Activated CD8-positive, alpha-beta memory T cell treated with anti-CD3 and anti-CD28 coated beads, Interleukin-2, amount 50 U/mL, for 1 hour (primary cell): ENCODE measurements around the gene COL28A1.
"Not testable (repeated sequence)": the region's sequence is repeated elsewhere in the genome, so short reads cannot be mapped to it uniquely, and the experiment has no call there.

ENCODE experiments used
- DNase-seq: peaks from one replicate; pipeline ENCODE4 v3.0.0-alpha.2; 2020; ENCODE audit errors: extremely low read depth

Gene COL28A1

DNA sequence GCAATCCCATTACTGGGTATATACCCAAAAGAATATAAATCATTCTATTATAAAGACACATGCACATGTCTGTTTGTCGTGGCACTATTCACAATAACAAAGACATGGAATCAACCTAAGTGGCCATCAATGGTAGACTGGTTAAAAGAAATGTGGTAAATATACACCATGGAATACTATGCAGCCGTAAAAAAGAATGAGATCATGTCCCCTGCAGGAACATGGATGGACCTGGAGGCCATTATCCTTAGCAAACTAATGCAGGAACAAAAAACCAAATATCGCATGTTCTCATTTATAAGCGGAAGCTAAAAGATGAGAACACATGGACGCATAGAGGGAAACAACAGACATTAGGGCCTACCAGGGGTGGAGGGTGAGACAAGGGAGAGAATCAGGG, 25.9 kb upstream of the COL28A1 start:
- DNase-seq, result not testable (repeated sequence)

DNA sequence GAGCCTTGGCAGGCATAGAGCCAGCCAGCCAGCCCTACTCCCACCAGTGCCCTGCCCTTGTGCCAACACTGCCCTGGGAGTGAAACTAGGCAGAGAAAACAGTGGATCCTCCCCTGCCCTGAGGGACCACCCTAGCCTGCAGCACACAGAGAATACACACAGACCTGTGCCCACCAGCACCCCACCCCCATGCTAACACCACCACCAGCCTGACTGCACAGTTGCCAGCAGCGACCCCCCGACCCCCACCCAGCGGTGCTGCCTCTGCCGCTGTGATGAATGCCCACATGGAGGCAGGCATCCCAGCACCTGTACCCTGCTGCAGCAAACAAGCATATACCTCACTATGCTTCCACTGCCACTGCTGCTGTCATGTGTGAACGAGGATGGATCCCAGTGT, 21.6 kb upstream of the COL28A1 start:
- DNase-seq, result no peak

DNA sequence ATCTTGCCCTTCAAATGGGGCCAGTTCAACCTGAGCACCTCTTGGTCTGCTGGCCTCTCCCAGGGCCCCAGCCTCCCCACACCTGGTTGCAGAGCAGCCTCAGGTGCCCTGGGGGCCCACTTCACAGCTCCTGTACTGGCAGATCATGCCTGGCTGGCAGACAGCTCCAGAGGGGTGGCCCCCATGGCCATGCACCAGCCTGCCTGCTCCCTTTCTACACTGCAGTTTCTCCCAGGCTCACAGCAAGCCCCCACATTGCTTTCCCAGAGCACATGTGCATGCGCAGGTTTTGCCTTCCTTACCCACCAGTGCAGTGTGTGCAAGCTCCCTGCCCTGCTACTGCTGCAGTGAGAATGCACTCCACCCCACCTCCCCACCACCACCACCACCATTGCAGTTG, 21.2 kb upstream of the COL28A1 start:
- no peak for DNase-seq

DNA sequence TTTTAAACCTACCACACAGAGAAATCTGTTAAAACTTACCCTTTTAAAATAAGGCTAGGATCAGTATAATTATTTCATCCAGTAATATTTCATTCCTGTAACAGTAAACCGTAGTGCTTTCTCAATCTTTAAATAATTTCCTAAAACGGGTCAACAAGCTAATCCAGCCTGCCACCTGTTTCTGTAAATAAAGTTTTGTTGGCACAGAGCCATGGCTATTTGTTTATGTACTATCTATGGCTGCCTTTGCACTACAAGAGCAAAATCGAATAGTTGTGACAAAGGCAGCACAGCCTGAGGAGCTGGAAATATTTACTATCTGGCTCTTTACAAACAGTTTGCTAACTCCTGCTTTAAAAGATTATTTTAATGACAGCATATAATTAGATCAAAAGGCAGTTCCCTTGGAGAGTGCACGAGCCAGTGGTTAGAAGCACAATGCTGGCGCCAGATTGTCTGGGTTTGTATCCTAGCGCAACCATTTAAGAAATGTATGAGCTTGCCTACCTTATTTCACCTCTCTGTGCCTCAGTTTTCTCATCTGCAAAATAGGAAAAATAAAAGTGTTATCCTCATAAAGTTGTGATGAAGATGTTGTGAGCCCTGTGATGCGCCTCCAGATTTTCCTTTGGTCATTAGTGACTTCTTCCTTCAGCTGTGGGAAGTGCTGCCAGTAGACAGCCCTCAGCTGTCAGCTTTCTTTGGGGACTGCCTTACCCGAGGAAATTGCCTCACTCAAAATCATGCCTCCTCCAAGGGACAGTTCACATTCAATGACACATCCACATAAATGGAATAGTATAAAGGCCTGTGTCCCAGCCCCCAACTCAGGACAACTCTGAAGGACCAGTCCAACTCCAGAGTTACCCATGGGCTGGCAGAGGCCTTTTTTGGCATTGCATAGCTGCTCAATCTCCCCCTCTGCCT, 19.2 kb upstream of the COL28A1 start:
- DNase-seq, result no peak

DNA sequence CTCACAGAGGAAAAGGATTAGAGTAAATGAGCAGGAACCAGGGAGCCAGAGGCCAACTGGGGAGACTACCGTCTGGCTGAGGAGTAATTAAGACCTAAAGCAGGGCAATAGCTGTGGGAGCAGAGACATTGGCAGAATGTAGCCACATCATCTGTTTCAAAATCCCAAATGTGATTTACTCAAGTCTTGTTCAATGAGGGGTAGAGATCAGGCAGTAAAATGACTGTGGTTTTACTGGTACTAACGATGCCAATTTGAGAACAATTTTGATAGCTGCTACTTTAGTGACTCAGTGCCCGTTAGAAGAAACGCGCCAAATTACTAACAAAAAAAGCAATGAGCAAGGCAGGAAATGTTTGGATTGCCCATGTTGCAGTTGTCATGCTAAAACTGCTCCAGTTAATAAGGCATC, 18.4 kb upstream of the COL28A1 start:
- no peak for DNase-seq

DNA sequence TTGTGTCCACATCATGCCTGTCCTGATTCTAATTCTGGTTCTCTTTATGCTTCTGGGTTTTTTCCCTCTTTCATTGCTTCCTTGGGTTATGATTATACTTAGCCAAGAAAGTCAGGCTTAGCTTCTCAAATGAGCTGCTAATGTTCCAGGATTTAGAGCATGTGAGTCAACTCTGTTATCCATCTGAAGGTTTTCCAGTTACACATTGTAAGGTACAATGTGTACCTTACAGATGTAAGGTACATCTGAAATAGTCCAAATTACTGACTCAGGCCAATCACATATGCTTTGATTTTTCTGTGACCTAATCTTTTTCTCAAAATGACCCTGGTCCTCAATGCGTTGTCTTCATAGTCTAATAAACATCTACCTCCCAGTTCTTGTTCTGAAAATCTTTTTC, 17.7 kb upstream of the COL28A1 start:
- no peak for DNase-seq

DNA sequence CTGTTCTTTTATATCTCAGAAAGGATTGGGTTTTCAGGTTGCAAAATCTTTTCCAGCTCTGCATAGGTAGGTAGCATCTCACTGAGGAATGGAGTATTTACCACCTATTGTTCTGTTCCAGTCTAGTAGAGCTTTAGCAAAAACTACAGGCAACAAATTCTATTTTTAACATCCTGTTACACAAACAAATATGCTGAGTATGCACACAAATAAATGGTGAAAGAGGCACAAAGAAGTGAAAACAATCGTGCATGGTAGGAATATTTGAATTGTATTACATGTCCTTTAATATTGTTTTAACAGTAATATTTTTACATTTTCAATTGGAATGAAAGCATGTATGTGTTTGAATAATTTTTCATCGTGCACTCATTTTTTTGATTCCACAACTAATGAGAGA, 16.5 kb upstream of the COL28A1 start:
- no peak for DNase-seq

DNA sequence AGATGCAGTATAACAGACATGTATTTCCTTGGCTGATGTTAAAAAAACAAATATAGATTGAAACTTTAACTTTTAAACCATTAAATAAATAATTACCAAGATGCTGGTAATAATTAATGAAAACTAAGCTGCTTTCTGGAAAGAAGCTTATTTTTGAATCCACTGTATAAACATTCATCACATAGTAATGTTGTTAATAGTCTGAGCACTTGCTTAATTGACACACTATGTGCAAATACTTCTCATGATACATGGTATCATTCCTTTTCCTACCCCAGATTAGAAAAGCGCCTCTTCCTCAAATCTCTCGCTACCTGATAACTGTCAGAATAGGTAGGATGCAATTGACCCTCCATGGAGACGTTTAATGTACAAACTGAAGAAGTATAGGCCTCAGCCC, 15.0 kb upstream of the COL28A1 start:
- no peak for DNase-seq

DNA sequence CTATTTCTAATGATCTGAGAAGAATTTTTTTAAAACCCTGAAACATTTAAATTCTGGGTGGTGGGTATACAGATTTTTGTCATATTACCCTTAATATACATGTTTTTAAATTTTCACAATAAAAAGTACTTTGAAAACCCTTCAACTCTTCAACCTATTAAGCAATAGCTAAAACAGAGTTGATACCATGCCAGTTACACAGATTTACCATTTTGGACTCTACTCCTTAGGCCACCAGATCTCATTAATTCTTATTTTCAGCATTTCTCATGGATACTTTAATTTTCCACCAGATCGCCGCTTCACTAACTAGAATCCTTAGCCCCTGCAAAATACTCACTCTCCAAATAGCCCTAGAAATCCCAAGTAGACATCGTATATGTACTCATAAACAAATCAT, 12.7 kb upstream of the COL28A1 start:
- no peak for DNase-seq

DNA sequence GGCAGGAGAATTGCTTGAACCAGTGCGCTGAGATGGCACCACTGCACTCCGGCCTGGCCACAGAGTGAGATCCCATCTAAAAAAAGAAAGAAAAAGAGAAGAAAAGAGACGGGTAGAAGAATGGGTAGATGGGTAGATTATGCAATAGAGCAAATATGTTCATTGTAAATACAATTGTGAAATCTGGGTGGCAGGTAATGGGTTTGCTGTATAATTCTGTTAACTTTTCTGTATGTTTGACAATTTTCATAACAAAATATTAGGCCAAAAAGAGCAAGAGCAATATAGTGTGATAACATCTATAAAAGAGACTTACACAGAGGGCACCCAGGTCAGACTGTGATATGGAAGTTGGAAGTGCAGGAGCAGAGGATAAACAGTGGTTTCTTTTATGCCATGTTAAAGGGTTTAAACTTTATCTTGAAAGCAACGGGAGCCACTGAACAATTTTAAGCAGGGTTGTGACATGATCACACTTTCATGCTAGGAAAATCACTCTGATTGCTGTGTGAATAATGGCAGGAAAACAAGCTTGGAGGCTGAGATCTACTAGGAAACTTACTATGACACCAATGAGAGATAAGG, 6.7 kb upstream of the COL28A1 start:
- DNase-seq, result no peak

DNA sequence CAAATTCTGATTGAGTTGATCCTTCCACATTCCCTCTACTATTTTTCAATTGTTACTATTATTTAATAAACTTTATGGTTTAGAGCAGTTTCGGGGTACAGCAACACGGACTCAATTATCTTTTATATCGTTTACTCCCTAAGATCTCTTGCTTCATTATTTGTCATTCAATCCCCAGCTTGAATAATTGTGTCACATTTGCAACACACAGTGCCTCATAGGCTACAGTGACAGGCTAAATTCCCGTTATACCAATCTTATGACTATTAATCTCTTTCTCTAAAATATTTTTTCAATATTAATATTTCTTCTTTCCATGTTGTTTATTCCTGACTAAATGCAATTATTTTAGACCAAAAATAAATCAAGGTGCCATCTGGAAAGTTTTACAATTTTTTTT, 4.0 kb upstream of the COL28A1 start:
- no peak for DNase-seq

DNA sequence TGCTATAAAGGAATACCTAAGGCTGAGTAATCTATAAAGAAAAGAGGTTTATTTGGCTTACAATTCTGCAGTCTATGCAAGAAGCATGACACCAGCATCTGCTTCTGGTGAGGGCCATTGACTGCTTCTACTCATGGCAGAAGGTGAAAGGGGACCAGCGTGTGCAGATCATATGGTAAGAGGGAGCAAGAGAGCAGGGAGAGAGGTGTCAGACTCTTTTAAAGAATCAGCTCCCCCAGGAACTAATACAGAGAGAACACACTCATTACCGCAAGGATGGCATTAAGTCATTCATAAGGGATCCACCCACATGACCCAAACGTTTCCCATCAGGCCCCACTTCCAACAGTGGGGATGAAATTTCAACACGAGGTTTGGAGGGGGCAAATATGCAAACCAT, 3.5 kb upstream of the COL28A1 start:
- DNase-seq, result no peak

DNA sequence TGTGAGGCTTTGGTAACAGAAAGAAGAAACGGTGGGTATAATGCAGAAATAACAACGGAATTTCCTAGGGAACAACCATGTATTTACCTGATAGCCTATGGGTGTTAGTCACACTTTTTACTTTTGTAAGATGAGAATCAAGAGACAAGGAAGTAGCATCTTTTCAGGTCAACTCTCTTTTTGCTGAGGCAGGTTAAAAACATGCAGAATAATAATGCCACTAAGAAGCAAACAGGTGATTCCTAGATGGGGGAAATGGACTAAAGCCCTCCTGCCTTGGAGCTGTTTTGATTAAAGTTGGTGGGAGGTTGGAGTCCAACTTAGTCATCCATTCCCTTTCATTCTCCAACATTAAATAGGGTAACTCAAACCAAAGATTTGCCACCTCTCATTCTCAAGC, 2.0 kb upstream of the COL28A1 start:
- DNase-seq, result no peak

DNA sequence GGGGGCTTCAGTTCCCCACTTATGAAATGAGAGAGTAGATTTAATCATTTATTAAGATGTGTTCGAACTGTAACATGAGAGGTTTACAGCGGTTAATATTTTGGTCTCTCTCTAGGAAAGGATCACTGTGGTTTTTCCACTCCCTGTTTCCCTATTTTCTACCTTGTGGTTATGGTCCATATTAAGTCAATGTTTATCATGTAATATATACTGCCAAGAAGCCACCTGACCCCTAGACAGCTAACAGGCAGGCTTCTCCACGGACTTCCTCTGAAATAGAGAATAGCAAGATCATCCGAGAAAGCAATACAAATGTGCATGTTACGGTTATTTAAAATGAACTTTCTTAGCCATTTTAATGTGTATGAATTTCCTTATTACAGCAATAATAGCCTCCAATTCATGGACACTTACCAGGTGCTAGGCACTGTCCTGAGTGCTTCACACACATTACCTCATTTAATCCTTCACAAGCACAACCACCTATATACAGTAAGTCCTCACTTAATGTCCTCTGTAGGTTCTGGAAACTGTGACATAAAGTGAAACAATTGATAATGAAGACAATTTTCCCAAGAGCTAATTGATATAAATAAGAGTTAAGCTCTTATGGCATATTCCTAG, 835 bp upstream of the COL28A1 start:
- no peak for DNase-seq

DNA sequence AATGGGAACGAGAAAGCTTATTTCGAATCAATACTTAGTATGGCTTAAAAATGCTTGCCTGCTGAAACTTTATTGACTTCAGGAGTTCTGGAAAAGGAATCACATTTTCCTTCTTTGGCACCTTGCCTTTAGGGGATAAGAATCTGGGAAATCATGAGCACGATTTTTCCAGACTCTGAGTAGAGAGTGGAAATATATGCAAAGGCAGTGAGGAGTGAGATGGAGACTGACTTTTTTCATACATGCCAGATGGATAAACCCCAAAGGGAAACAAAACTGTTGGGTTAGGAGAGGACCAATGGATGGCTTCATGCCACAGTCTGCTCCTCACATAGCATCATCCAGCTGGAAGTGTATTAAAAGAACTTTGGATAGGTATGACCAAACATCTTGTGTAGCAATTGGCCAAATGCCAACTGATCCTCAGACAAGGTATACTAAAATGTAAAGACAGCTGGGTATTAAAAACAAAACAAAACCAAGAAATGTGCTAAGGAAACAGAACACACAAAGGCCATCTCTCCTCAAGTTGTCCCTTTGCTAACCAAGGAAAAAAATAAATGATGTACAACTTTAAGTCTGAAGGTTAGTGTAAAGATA, 1.7 kb downstream of the COL28A1 start:
- no peak for DNase-seq

DNA sequence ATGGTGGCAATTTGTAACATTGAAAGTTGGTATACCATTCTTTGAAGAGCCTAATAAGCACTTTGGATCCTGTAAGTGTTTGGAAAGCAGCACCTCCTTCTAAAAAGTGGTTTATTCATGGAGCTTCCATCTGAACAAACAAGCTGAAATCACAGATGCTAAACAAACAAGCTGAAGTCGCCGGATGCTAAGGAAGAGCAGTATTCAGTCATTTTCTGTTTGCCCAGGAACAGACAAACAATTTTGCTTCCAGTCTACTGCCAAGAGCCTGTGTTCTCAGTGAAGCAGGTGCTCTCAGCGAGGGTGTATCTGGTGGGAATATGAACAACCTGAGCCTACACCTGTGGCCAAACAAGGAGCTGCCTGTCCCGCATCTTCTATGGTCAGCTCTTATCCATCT, 6.3 kb downstream of the COL28A1 start:
- no peak for DNase-seq

DNA sequence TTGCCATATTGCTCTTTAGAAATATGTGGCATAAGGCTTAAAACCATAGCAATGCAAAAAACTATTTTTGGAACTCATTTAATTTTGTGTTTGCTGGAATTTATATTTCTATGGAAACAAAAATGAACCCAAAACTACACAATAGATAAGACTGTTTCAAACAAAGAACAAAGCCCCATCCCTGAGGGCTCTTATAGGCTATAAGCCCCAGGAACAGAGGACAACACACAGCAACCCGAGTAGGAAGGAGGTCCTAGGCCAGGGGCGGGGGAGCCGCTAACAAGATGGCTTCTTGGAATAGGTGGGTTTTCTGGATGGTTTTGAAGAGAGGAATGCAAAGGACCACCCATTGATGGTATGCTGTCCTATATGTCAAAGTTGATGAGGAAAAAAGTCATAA, 8.6 kb downstream of the COL28A1 start:
- DNase-seq, result no peak

DNA sequence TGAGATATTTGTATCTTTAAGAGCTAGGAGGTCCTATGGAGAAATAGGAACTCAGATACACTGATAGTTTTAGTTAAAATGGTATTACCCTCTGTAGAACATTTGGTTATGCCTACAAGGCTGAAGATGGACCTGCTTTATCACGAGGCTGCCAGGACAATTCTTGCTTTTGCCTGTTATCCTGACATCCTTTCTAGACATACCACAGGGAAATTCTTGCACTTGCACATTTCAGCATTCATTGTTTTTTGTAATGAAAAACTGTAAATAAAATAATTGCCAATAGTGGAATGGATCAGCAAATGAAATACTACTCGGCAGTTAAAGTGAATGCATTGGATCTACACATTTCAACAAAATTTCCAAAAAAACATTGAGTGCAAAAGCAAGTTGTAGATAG, 9.7 kb downstream of the COL28A1 start:
- DNase-seq, result no peak

DNA sequence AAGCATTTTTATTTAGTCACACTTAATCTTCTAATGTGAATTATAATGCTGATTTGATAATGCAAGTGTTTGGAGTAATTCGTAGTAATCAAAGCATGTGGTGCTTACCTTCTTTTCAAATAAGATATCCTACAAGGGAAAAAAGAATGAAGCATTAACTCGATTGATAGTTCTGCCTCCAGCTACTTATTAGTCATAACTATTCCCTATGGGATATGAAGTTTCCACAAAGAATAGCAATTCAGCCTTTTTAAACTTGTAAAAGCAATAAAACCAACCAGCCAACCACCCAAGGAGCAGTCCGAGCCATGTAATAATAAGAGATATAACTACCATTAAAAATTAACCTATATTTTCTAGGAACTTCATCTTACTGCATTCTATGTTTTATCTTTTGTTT, 11.6 kb downstream of the COL28A1 start:
- DNase-seq, result no peak

DNA sequence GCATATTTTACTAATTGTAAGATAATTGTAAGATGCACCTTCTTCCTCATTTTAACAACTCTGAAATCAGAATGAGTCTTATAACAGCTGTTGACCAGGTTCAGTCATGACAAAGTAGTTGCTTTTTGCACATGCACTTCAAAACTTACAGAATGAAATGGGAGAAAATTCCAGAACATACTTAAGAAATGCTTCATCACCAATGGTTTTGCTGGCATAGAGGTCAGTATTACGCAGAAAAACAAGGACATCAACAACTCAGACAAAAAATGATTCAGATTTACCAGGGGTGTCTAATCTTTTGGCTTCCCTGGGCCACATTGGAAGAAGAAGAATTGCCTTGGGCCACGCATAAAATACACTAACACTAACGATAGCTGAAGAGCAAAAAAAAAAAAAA, 13.3 kb downstream of the COL28A1 start:
- no peak for DNase-seq

DNA sequence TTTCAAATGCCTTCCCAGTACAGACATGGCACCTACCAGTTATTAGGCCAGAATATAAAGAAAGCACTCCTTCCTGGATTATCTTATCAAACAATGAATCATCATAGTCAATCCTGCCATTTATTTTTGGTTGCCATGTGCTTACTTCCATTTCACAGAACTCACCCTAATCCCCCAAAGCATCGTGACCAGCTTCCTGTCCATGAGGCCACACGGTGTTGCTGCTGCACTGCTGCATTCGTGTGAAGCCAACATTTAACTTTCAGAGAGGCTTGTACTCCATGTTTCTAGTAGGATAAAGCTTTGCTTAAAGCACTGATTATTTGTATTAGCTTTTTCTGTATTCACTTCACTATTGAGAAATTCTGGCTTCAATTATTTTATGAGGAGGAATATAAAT, 14.4 kb downstream of the COL28A1 start:
- no peak for DNase-seq

DNA sequence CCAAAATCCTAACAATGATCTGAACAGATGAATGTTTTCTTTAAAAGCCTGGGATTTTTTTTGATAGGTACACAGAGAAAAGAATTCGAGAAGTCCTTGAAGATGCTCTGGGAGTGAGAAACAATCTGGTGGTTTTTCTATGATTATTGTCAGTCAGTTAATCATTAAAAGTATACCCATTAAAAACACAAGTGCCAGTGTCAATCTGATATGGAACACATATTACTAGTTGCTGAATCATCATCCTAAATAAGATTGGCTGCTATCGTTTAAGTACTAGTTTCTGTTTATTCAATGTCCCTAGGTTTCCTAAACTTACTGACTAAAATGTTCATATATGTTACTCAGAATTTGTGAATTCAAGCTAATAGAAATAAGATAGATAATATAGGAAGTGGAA, 16.1 kb downstream of the COL28A1 start:
- no peak for DNase-seq

DNA sequence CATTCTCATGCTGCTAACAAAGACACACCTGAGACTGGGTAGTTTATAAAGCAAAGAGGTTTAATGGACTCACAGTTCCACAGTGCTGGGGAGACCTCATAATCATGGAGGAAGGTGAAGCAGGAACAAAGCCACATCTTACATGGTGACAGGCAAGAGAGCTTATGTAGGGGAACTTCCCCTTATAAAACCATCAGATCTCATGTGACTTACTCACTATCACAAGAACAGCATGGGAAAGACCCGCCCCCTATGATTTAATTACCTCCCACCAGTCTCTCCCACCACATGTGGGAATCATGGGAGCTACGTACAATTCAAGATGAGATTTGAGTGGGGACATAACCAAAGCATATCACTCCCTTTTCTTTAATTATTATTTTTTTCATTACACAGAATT, 16.6 kb downstream of the COL28A1 start:
- no peak for DNase-seq
